NCI-H446 treated with DMSO at 0.1 percent for 48 hours (cell line): ENCODE data around the gene EPS8.

ENCODE experiments used
- DNase-seq: peaks from one replicate; lab custom pipeline; 2025; lab: John Stamatoyannopoulos, UW

The EPS8 gene

DNA sequence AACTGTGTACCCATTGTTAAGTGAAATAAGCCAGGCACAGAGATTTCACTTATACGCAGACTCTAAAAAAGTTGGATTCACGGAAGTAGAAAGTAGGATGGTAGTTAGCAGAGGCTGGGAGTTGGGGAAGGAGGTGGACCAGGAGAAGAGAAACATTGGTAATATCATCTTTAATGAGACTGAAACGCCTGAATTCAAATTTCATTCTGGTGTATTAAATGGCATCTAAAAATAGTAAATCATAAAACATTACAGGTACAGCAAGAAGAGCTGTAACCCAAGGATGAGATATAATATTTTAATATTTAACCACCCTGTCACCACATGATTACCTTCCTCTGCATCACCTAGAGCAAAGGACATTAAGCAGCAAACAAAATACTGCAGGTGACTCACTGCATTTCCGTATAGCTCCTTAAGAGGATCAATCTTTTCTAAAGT is 99.4 kb downstream of the EPS8 start:
- no peak for DNase-seq

DNA sequence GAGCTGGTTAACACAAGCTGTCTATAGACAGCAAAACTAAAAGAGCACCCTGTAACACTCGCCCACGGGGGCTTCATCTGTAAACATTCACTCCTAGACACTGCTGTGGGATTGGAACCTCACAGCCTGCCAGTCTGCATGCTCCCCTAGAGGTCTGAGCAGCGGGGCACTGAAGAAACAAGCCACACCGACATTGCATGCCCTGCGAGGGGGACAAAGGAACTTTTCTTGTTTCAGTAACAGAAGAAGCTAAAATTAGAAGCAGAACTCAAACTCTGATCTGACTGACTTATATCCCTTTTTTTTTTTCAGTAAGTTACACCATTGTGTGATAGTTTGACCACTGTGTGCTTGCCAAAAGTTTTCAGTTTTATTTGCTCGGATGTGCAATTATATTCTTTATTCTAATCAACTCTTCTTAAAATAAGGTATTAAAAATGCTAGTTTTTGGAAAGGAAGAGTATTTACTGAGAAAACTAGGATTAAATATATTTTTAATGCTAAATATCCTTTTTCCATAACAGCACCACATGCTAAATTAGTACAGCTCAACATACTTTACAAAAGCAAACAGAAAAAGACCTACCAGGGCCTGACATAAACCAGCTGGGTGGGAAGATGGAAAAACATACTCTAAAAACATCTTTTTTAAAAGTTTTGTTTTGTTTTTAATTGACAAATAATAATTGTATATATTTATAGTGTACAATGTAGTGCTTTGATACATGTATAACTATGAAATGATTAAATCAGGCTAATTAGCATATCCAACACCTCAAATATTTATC is 100.2 kb downstream of the EPS8 start:
- DNase-seq = no peak

DNA sequence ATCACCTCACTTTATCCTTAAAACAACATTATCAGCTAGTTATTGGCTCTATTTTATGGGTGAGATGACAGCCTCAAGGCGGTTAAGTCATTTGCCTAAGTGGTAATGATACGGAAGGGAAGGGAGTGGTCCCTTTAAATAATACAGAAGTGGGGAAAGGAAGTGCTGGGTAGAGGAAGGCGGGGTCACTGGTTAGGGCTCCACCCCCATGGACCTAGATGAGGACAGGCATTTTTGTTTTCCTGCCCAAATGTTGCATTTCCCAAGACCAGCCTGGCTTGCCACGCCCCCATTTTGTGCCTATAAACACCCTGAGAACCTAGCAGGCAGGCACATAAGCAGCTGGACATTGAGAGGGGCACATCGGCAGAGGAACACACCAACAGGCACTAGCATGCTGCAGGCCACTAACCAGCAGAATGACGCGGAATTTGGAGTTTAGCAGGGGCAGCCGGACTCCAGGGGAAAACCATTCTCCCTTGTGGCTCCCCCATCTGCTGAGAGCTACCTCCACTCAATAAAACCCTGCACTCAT is 100.9 kb downstream of the EPS8 start:
- DNase-seq = no peak

DNA sequence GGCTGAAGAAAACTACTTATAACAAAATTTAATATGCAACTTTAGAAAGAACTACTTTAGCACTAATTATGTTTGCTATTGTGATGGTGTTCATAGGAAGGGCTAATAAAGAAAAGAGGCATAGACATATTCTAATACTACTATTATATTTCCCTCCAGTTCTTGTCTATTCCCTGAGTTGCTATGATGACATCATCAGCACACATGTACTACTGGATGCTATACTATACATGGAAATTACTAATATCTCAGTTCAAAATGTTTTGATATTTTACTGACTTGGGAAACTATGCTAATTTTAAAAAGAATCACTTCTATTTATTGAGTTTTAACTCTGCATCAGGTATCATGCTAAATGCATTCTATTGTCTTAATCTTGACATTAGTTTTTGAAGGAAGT is 101.6 kb downstream of the EPS8 start:
- DNase-seq = no peak

DNA sequence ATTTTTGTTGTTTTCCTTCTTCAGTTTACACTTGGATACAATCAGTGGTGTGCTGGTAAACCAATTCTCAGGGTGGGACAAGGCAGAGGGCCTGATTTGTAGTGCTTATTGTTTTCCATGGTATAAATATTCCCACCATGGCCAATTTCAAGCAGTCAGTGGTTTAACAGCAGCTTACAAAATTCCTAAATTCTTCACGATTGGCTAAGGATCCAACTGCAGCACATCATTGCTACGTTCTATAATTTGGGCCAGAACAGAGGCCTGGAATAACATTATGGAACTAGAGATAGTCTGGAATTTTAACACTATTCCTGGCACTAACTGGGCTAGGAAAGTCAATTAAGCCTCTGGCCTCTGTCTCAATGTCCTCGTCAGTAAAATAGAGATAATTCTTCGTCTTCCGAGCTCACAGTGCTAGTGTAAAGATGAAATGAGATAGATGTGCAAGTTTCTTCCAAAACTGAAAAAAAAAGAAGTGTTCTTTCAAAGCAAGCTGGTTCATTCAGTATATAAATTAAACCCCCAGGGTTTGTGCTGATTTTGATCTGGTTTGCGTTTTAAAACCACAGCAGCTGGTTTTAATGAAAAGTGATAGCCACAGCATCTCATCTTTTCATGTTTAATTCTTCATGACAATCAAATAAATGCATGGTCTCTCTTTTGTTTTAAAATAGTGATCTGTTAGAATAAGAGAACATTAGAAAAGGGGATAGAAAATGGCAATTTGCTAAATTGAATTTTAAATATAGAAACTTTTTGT is 104.1 kb downstream of the EPS8 start:
- DNase-seq = no peak

DNA sequence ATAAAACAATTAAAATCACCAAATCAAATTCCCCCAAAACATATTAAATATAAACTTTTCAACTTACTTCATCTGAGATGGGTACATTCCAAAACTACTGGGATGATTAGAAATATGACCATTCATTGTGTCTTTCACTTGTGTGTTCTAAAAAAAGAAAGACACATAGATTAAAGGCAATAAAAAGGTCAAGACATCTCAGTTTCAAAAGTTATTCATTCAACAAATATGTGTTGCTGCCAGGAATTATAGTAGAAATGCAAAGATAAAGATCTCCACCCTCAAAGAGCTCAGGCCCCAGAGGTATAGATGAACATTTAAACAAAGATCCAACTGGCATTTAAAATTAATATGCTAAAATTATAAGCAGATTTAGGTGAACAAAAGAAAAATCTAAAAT is 106.4 kb downstream of the EPS8 start:
- DNase-seq = no peak

DNA sequence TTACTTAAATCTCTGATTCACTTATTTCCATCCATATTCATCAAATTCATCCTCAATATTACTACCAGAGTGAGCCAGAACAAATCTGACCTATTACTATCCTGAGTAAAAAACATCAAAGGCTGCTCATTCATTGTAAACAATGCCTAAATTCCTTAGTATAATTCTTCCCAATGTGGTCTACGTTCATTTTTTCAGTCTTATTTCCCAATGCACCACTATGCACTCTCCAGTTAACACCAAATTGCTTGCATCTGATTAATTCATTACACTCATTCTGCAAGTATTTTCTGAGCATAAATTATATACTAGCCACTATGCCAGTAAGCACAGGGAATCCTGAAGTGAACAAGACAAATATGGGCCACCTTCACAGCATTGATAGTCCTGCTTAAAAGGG is 110.0 kb downstream of the EPS8 start:
- no peak for DNase-seq

DNA sequence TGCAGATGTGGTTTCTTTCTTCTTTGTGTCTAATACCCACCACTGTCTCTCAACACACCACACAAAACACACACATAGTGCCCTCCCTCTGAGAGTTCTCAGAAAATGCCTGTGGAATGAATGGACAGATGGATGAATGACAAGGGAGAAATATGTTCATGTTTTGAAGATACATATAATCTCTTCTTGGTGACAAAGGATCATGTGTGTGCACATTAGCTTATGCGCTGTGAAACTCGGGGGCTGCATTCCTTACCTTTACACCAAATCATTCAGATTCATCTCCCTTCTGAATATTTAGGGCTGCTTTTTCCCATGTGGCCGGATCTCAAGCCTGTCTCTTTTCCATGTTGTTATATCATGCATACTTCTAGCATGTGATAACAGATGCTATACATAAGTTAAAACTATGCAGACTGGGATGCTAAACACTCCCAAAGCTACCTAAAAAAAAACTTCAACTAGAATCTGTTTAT is 111.4 kb downstream of the EPS8 start:
- DNase-seq = no peak

DNA sequence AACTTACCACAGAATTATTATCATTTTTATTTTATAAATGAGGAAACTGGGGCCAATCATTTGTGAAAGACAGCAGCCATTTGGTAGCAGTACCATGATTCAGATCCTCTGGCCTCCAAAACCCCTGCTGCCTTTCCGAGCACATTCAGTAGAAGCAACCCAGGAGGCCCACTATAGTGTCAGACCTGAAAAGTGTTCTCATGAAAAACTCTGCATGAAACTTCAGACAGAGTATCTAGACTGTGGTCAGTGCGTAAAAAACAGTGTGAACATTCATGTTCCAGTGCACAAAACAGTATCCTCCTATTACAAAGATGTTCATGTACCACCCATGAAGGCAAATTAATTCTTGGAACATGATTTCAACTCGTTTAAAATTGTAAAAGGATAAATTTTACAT is 112.0 kb downstream of the EPS8 start:
- DNase-seq = no peak

DNA sequence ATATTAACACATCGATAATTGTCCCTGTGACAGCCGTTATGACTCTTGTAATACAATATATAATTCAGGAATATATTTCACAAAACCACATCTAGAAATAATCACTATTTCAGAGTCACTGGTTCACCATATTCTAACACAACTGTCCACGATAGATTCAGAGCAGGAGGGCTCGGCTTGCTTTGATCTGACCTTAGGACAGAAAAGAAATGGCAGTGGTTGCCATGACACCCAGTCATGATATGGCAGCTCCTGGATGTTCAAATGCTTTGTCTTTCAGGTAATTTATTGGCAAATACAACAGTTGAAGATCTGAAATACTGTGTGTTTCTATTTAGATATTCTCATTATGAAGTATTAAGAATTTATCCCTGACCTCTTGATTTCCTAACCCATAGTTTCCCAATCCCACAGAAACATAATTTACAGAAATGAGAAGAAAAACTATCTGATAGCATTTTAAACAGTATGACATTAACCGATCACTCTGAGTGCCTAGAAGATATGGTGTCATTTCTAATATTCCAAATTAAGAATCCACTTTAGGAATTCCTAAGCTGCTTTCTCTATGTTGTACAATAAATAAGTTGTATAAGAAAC is 116.4 kb downstream of the EPS8 start:
- no peak for DNase-seq

DNA sequence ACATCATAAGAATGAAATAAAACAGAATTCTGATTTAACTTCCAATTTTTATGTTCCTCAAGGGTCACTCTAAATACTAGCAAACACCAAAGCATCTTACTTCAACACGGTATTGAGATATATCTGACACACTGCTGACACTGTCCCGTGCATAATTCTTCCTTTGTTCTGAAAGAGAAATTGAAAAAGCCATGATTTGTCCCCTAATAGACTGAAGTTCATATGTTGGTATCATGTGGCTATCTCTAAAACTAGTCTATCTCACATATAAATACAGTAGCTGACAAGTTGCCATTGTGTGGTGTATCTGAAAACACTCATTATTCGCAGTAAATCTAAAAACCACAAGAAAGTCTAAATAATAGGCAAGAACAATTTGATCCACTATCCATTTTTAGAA is 118.4 kb downstream of the EPS8 start:
- no peak for DNase-seq

DNA sequence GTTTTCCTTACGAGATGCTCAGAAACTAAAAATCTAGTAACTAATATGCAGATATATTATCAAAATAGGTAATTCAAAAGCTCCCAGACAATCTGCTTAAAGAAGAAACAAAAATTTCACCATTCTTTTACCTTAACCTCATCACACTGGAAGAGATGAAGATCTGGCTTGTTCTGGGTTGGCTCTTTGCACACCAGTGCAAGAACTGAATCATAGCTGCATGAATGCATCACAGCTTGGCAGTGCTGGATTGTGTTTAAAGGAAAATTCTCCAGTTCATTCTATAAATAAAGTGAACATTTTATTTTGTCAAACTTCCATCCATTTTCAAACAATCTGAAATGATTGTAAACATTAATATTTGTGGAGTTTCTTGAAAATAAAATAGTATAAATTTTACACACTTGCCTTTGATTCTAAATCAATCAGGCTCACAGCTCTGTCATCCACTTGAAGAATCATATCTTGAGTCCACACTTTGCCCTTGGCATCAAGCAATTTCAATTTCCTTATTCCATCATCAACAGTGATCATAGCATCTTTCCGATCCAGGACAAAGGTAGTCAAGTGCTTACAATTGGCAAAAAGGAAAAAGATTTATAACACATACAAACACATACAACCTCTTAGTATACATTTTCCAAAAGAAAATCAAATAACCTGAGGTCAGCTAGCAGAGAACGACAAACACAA is 119.8 kb downstream of the EPS8 start:
- DNase-seq = no peak

DNA sequence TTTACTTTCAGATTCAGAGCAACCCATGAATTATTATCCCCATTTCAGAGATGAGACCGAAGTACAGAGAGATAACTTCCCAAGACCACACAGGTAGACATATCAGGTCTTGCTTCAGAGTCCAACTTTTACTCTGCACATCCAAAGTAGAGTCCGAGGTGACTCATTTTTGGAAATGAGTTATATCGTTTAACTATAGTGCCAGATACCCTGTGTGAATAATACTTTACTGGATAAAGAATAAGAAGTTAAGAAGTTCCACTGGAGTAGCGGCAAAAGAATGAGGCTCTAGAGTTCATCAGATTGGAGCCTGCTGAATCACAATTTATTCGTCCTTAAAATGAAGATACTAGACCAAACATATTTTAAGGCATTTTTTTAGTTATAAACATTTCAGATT is 124.7 kb downstream of the EPS8 start:
- no peak for DNase-seq

DNA sequence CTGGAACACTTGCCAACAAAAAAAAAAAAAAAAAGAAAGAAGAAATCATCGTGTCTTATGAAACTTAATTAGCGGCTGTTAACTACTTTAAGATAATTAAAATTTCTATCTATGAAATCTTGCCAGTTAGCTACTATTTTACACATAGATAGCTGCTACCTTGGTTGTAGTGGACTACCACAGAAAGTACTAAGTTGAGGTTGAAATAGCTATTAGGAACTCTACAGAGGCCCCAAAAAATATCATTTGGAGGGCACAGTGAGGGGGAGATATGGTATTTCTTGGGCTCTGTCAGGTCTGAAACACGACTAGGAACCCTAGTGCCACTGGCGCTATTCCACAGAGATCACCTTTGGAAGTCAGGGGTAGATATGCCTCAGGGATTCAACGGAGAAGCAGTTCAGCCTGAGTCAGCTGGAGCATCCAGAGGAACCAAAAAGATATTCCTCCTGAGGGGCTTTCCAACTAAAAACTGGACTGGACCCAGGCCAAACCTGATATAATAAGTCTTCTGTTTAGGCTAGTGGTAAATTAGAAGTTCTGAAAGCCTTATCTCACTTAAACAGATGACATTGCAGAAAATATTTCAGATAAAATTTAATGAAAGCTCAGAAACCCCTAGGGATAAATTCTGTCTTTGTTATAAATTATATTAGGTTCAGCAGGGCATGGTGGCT is 126.1 kb downstream of the EPS8 start:
- DNase-seq = no peak

DNA sequence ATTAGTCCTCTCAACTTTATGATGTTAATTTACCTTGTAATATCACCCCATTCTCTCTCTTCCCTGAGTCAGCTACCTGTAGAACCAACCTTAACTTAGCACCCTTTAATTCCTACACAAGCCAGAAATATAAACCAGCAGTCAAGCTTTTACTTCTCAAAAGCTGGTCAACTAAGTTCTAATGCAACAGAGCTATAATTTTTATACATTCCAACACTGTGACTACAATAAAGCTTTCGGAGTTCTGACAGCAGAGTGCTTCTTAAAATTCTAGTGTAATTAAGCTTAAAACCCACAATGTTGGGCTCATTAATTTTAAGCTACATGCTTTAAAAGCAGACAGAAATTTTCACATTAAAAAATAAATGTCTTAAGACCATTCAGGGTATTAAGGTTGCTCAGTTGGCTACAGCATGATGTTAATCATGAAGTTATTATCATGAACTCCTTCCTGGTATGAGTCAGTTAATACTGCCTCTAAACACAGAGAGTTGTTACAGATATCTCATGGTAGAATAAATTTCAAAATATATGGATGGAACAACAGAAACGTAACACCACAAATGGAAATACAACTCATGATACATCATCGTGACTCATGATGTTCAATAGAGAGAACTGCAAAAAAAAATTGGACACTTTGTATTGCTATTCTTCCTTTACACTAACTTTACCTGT is 126.7 kb downstream of the EPS8 start:
- no peak for DNase-seq

DNA sequence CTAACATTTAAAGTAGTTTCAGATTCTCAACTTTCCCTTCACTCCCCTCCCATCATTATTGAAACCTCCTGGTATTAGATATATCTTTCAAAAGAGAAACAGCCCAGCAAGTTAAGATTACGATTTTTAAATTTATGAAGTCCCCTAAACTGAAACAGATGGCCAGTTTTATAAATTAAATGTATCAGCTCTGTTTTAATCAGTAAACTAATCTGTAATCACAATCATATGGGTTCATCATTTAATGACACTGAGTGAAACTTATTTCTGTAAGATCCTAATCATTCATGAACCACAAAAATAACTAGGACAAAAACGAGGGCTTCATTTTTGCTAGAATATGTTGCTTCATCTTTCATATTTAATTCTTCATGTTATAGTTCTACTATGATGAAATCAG is 137.8 kb downstream of the EPS8 start:
- no peak for DNase-seq

DNA sequence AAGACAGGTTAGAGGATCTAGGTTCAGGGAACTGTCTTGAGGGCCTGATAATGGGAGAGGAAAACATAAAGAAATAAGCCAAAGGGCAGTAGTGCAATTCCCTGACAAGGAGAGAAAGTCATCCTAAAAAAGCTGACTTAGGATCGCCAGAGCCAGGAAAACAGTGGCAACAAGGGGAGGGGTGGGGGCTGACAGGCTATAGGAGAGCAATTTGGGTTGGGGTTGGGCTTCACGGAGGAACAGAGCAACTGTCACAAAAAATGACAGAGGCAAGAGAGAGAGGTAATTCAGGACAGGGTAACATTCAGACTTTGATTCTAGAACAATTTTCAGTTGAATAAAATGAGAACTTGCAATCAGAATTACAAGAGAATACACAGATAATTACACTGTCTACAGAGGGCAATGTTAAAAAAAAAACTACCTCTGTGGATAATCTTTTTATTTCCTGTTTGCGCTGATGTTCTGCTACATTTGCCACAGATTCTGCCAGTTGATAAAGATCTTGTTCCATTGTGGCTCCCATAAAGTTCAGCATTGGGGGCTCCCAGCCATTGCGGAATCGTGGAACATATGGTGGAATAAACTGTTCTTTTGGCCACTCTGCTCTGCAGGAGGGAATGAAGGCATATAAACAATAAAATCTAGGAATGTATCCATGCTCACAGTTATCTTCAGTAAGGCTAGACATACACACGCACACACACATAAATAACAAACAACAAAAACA is 138.6 kb downstream of the EPS8 start:
- DNase-seq = no peak

DNA sequence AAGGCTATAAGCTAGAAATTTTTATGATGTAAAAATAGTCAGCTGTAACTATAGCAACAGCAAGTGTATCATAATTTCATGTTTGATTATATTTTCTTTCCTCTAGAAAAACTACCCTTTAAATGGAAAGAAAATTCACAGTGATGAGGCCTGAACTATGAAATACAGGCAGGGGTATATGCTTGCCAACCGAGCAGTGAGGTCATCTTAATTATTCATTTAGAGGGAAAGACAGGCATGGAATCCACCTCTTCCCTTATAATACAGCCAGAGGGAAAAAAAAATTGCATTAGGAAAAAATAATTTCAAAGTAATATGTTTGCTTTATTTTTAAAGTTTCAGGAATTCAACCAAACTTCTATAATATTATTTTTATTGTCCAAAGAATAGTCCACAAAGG is 139.8 kb downstream of the EPS8 start:
- DNase-seq = no peak

DNA sequence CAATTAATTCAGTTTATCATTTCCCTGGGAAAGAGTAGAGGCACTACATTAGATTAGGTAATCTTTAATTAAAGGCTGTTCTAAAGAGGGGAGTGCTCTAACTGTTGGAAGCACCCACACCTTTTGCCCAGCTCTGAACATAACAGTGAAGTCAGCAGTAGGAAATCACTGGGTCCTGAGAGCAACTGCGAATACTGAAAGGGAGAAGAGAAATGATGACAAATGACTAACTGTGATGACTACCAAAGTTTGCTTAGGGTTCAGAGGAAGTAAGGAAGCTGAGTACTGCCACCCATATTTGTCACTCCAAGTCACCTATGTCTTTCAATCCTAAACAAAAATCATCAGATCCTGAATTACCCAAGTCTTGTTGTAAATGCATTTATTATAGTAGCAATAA is 140.6 kb downstream of the EPS8 start:
- no peak for DNase-seq

DNA sequence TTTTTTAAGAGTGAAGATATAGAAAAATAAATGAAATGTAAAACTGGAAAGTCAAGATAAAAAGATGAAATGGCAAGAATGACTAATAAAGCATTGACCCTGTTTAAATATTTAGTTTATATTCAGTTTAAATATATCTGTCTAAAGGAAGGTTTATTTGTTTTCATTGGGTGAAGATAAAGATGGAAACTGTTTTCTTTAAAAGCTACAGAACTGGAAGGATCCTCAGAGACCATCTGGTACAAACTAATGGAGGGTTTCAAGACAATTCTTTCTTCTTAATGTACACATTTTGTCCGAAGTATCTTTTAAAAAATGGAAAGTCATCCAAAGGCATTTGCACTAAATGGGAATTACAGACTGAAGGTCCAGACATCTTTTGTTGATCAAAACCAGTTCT is 142.6 kb downstream of the EPS8 start:
- no peak for DNase-seq
